Measurements from ENCODE around the gene SAPCD2.

SAPCD2 gene

GRCh38 chr9:137082222-137082924 is 12.0 kb upstream of the SAPCD2 start:
- DNase-seq (ENCODE audit: low read depth in 2 of 2), result no peak

- DNase-seq (ENCODE audit: low read depth in 2 of 2), result no peak
These were observed 10.1 kb upstream of the SAPCD2 start for GRCh38 chr9:137080260-137081122.

GRCh38 chr9:137079401-137079787 is 9.0 kb upstream of the SAPCD2 start:
- no peak for DNase-seq (ENCODE audit: low read depth in 2 of 2)

GRCh38 chr9:137078701-137079400 is 8.5 kb upstream of the SAPCD2 start:
- DNase-seq (ENCODE audit: low read depth in 2 of 2), result no peak

- peak; percentile 15 to 18 for DNase-seq (ENCODE audit: low read depth in 2 of 2)
These were observed 7.7 kb upstream of the SAPCD2 start for GRCh38 chr9:137077758-137078693.

GRCh38 chr9:137077010-137077747 is 6.8 kb upstream of the SAPCD2 start, which contains the start of gene UAP1L1:
TSS of gene UAP1L1 (plus strand) at chr9:137077517. CDS start at chr9:137077533, 16 bp downstream.
- DNase-seq (ENCODE audit: low read depth in 2 of 2), result peak; percentile 18 to 23

GRCh38 chr9:137076636-137077009 is 6.3 kb upstream of the SAPCD2 start:
- DNase-seq (ENCODE audit: low read depth in 2 of 2), result no peak

- DNase-seq (ENCODE audit: low read depth in 2 of 2), result no peak
These were observed 5.0 kb upstream of the SAPCD2 start for GRCh38 chr9:137075275-137075775.

GRCh38 chr9:137074657-137075274 is 4.4 kb upstream of the SAPCD2 start:
- DNase-seq (ENCODE audit: low read depth in 2 of 2), result no peak

GRCh38 chr9:137073992-137074399 is 3.6 kb upstream of the SAPCD2 start:
- no peak for DNase-seq (ENCODE audit: low read depth in 2 of 2)

- DNase-seq (ENCODE audit: low read depth in 2 of 2), result no peak
These were observed 925 bp upstream of the SAPCD2 start for GRCh38 chr9:137071282-137071681.

- DNase-seq (ENCODE audit: low read depth in 2 of 2), result no peak
These were observed 534 bp upstream of the SAPCD2 start for GRCh38 chr9:137070906-137071275.

GRCh38 chr9:137069508-137070091 is 757 bp downstream of the SAPCD2 start:
- DNase-seq (ENCODE audit: low read depth in 2 of 2), result no peak

GRCh38 chr9:137068539-137069507 is 1.5 kb downstream of the SAPCD2 start:
- DNase-seq (ENCODE audit: low read depth in 2 of 2), result no peak

- peak; percentile 77 to 78 for DNase-seq (ENCODE audit: low read depth in 2 of 2)
These were observed 2.4 kb downstream of the SAPCD2 start for GRCh38 chr9:137067860-137068538.

GRCh38 chr9:137066096-137066861 is 4.1 kb downstream of the SAPCD2 start:
- DNase-seq (ENCODE audit: low read depth in 2 of 2), result no peak
